ENCODE data around the gene BRD3. TPM values are rescaled to one million over a fixed set of nuclear protein-coding genes. Genes with fewer than 3 reads are reported as not detected.

BRD3 gene
- total RNA-seq, 2 experiments from 2014 or later: 3.1 to 16.3 TPM

GRCh38 chr9:134071149-134071548, 3.3 kb upstream of the BRD3 start:
- Histone ChIP-seq H3K9me3 (ENCODE audit: low read length) (no peaks in the 10 kb centered on the region), H3K4me1 (ENCODE audit: insufficient read depth, low read length, poor library complexity, severe bottlenecking) (peaks cover 12% of the 10 kb centered on the region), H3K4me2 (ENCODE audit: low read length) (no peak overlapping the region), H2AFZ (ENCODE audit: low read length) (no peak overlapping the region), H3K36me3 (ENCODE audit: insufficient read depth, low read length) (no peaks in the 10 kb centered on the region), H4K20me1 (ENCODE audit: insufficient read depth, low read length) (peaks cover 6% of the 10 kb centered on the region; the same call in 1 of the 2 replicates), H3K79me2 (ENCODE audit: insufficient read depth, low read depth, low read length) (no peaks in the 10 kb centered on the region), H3K4me3 (ENCODE audit: low read depth, low read length, poor library complexity, severe bottlenecking) (no peak overlapping the region), H3K27ac (ENCODE audit: low read depth, low read length, poor library complexity, severe bottlenecking) (no peak overlapping the region), H3K9me2 (ENCODE audit: insufficient read depth, low read length) (no peaks in the 10 kb centered on the region)
- DNase-seq (ENCODE audit: low spot score): no peak
- intact Hi-C loops (cut with micrococcal nuclease; ENCODE audit: unreplicated experiment): no loop called here
- BruUV-seq (replicated peaks): no TSS peak
- TF ChIP-seq CTCF (conservative IDR thresholded peaks at IDR 0.05; ENCODE audit: low read length): no peak
- no peak for TF ChIP-seq EZH2phosphoT487 (IDR thresholded peaks at IDR 0.05; ENCODE audit: borderline replicate concordance, low read depth, low read length)
- ChIA-PET POLR2A (no interaction called here), CTCF (ENCODE audit: unreplicated experiment) (no interaction called here)

GRCh38 chr9:134069480-134070399, 1.9 kb upstream of the BRD3 start:
- DNase-seq (ENCODE audit: low spot score): no peak

More at GRCh38 chr9:134069480-134070399, 1.9 kb upstream of the BRD3 start:
- Histone ChIP-seq H3K79me2 (ENCODE audit: insufficient read depth, low read depth, low read length) (no peaks in the 10 kb centered on the region), H3K27ac (ENCODE audit: low read depth, low read length, poor library complexity, severe bottlenecking) (no peak overlapping the region), H3K9me3 (ENCODE audit: low read length) (no peaks in the 10 kb centered on the region), H3K36me3 (ENCODE audit: insufficient read depth, low read length) (no peaks in the 10 kb centered on the region), H3K4me3 (ENCODE audit: low read depth, low read length, poor library complexity, severe bottlenecking) (no peak overlapping the region), H4K20me1 (ENCODE audit: insufficient read depth, low read length) (peaks cover 8% of the 10 kb centered on the region; the same call in 1 of the 2 replicates), H3K9me2 (ENCODE audit: insufficient read depth, low read length) (no peaks in the 10 kb centered on the region), H2AFZ (ENCODE audit: low read length) (no peak overlapping the region), H3K4me1 (ENCODE audit: insufficient read depth, low read length, poor library complexity, severe bottlenecking) (peaks cover 21% of the 10 kb centered on the region), H3K4me2 (ENCODE audit: low read length) (peak overlapping the region; percentile 86)
- TF ChIP-seq CTCF (conservative IDR thresholded peaks at IDR 0.05; ENCODE audit: low read length) (no peak), EZH2phosphoT487 (IDR thresholded peaks at IDR 0.05; ENCODE audit: borderline replicate concordance, low read depth, low read length) (no peak)
- POLR2A ChIA-PET: no interaction called here
- CTCF ChIA-PET (ENCODE audit: unreplicated experiment): no interaction called here
- no TSS peak for BruUV-seq (replicated peaks)
- intact Hi-C loops (cut with micrococcal nuclease; ENCODE audit: unreplicated experiment): loop anchor here (5.0 kb wide), 1 partner anchor 42 kb away; the partner anchor contains the start of gene BRD3OS
